Measurements from ENCODE around the gene SMIM33. TPM values are rescaled to one million over a fixed set of nuclear protein-coding genes. Genes with fewer than 3 reads are reported as not detected.
A peak's percentile ranks its signal among the peaks of the same experiment; 100 is the strongest.
"Not testable (repeated sequence)": the region's sequence is repeated elsewhere in the genome, so short reads cannot be mapped to it uniquely, and the experiment has no call there.

Gene SMIM33
- total RNA-seq, 4 donors from 2014 or later, result not detected

DNA sequence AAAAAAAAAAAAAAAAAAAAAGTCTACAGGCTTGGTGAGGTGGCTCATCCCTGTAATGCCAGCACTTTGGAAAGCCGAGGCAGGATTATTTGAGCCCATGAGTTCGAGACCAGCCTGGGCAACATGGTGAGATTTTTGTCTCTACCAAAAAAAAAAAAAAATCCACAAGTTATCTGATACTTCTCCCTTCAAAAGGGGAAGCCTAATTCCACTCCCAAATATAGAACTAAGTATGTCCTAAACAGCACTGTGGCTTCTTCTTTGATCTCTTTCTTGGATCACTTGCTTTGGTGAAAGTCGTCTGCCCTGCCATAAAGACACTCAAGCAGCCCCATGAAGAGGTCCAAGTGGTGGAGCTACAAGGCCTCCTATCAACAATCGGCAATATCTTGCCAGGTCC lies 30.6 kb downstream of the SMIM33 start:
- intact Hi-C loops (cut with DNase I), result no loop called here
- Histone ChIP-seq H3K4me3 (replicated peaks in 1 of 3) (no peak overlapping the region), H3K27me3 (no peaks in the 10 kb centered on the region), H3K9me3 (no peaks in the 10 kb centered on the region), H3K27ac (no peak overlapping the region), H3K36me3 (no peaks in the 10 kb centered on the region), H3K4me1 (no peaks in the 10 kb centered on the region)
- TF ChIP-seq, protein P1, sequence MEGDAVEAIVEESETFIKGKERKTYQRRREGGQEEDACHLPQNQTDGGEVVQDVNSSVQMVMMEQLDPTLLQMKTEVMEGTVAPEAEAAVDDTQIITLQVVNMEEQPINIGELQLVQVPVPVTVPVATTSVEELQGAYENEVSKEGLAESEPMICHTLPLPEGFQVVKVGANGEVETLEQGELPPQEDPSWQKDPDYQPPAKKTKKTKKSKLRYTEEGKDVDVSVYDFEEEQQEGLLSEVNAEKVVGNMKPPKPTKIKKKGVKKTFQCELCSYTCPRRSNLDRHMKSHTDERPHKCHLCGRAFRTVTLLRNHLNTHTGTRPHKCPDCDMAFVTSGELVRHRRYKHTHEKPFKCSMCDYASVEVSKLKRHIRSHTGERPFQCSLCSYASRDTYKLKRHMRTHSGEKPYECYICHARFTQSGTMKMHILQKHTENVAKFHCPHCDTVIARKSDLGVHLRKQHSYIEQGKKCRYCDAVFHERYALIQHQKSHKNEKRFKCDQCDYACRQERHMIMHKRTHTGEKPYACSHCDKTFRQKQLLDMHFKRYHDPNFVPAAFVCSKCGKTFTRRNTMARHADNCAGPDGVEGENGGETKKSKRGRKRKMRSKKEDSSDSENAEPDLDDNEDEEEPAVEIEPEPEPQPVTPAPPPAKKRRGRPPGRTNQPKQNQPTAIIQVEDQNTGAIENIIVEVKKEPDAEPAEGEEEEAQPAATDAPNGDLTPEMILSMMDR (IDR thresholded peaks at IDR 0.05), result no peak
- no peak for TF ChIP-seq POLR2A (IDR thresholded peaks at IDR 0.05)
- WGBS, 2 donors, result 77 to 95% methylated on average over 4 of the region's 4 CpGs
- no peak for DNase-seq

DNA sequence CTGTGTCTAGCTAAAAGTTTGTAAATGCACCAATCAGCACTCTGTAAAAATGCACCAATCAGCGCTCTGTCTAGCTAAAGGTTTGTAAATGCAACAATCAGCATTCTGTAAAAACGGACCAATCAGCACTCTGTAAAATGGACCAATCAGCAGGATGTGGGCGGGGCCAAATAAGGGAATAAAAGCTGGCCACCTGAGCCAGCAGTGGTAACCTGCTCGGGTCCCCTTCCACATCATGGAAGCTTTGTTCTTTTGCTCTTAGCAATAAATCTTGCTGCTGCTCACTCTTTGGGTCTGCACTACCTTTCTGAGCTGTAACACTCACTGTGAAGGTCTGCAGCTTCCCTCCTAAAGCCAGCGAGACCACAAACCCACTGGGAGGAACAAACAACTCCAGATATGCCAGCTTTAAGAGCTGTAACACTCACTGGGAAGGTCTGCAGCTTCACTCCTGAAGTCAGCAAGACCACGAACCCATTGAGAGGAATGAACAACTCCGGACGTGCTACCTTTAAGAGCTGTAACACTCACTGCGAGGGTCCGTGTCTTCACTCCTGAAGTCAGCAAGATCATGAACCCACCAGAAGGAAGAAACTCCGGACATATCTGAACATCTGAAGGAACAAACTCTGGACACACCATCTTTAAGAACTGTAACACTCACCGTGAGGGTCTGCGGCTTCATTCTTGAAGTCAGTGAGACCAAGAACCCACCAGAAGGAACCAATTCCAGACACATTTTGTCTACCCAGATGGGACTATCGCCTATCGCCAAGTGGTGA lies 32.4 kb downstream of the SMIM33 start:
- H3K4me3 ChIP-seq (replicated peaks in 1 of 3); DNase-seq; H3K36me3 ChIP-seq; H3K27me3 ChIP-seq; H3K4me1 ChIP-seq; H3K27ac ChIP-seq; intact Hi-C loops (cut with DNase I); H3K9me3 ChIP-seq: not testable (repeated sequence)
- WGBS, 2 donors, result 91 to 92% methylated on average over 15 of the region's 15 CpGs

DNA sequence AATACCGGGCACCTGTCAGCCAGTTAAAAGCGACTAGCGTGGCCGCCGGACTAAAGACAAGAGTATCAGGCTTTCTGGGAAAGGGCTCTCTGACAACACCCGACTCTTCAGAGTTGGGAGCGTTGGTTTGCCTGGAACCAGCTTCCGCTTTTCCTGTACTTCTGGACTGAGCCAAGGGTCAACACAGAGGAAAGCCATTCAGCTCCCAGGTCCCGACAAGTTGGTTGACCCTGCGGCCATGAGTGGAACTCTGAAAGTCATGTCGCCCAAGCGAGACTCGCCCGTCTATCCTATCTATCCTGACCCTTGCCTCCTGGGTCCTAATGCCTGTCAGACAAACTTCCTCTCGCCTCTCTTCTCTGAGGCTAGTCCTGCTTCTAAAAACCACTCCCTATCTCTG lies 33.1 kb downstream of the SMIM33 start:
- H3K36me3 ChIP-seq; H3K27ac ChIP-seq; H3K27me3 ChIP-seq; DNase-seq; H3K4me1 ChIP-seq; intact Hi-C loops (cut with DNase I); H3K9me3 ChIP-seq; H3K4me3 ChIP-seq (replicated peaks in 1 of 3): not testable (repeated sequence)
- 82 to 89% methylated on average over 15 of the region's 15 CpGs for WGBS, 2 donors

DNA sequence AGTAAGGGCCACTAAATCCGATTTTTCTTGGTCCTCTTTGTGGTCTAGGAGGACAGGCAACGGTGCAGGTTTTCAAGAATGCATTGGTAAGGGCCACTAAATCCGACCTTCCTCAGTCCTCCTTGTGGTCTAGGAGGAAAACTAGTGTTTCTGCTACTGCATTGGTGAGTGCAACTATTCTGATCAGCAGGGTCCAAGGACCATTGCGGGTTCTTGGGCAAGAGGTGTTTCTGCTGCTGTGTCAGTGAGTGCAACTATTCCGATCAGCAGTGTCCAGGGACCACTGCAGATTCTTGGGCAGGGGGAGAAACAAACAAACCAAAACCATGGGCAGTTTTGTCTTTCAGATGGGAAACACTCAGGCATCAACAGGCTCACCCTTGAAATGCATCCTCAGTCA lies 33.9 kb downstream of the SMIM33 start:
- H3K36me3 ChIP-seq; H3K27ac ChIP-seq; H3K4me1 ChIP-seq; H3K4me3 ChIP-seq (replicated peaks in 1 of 3); H3K27me3 ChIP-seq; DNase-seq; intact Hi-C loops (cut with DNase I); H3K9me3 ChIP-seq: not testable (repeated sequence)
- 71 to 80% methylated on average over 5 of the region's 5 CpGs for WGBS, 2 donors

DNA sequence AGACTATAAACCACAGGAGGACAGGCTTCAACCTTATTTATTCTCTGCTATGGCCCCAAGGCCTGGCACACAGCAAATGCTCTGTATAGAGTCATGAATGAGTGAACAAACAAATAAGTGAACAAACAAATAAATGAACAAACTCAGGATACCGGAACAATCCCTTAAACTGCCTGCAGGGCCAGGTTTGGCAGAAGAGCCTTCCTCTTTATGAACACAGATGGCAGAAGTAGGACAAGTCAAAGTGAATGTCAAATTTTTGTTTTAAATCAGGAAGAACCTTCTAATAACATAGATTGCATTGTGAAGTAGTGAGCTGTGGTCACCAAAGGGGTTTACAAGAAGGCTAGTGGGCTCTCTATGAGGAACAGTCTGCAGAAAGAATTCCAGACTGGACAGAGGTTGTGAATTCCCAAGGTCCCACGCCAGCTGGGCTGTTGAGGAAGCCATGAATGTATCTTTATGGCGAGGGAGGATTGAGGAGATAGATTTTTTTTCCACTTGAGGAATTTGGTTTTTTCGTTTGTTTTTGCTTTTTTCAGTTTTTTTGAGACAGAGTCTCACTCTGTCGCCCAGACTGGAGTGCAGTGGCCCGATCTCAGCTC lies 42.1 kb downstream of the SMIM33 start:
- no peaks in the 10 kb centered on the region for H3K36me3 ChIP-seq
- no peaks in the 10 kb centered on the region for H3K9me3 ChIP-seq
- peaks cover 3 to 4% of the 10 kb centered on the region in 2 donors for H3K4me1 ChIP-seq
- H3K27me3 ChIP-seq, result no peaks in the 10 kb centered on the region
- TF ChIP-seq, protein P1 (IDR thresholded peaks at IDR 0.05), result no peak
- no peak for TF ChIP-seq POLR2A (IDR thresholded peaks at IDR 0.05)
- 84 to 89% methylated on average over 6 of the region's 6 CpGs for WGBS, 2 donors
- no peak for DNase-seq
- no peak overlapping the region for H3K27ac ChIP-seq
- intact Hi-C loops (cut with DNase I), result no loop called here
- H3K4me3 ChIP-seq (replicated peaks in 1 of 3), result no peak overlapping the region

DNA sequence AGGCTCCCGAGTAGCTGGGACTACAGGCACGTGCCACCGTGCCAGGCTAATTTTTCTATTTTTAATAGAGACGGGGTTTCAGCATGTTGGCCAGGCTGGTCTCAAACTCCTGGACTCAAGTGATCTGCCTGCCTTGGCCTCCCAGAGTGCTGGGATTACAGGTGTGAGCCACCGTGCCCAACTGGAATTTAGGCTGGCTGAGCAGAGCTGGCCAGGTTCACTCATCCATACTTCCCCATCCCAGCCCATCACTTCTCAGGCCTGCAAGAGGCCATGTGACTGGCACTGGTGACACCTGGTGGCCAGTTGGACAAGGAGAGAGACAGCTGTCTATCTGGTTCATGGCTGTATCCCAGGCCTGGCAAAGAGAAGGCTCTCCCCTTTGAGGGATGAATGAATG lies 42.6 kb downstream of the SMIM33 start:
- H3K27me3 ChIP-seq; H3K36me3 ChIP-seq; intact Hi-C loops (cut with DNase I); H3K27ac ChIP-seq; H3K4me1 ChIP-seq; H3K4me3 ChIP-seq (replicated peaks in 1 of 3); H3K9me3 ChIP-seq: not testable (repeated sequence)
- TF ChIP-seq, protein P1 (IDR thresholded peaks at IDR 0.05), result peak; percentile 36 to 84 (median 64)
- 77 to 82% methylated on average over 5 of the region's 5 CpGs for WGBS, 2 donors
- peak; percentile 84 to 89 for DNase-seq
